HL-60/S4 treated with phorbol 12-myristate 13-acetate at 8.2 ng/mL for 4 days and 3 days (cell line): ENCODE measurements around the gene PDE11A.

ENCODE experiments used
- in situ Hi-C: fragments of 300-500 bp; cut with MboI; formaldehyde crosslinking; loops from 2 replicates; pipeline ENCODE4 v1.15.0; 2022; ENCODE audit warnings: low sequenced_read_pairs

Gene PDE11A

DNA sequence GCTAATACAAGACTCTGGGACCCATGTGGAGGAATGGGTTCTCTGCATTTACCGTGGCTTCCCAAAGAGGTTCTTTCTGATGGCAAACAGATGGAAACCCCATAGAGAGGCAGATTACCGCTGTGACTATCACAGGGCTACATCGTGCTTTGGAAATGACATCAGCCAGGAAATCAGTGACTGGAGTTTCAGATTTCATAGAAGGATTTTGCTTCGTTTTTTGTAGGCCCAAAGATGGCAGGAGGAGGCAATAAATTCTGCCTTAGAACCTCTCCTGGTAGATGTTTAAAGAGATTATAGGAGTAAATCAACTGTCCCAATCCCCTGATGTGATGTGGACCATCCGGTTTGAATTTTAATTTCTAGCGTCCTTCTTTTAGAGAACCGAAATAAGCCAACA, 465.9 kb downstream of the PDE11A start:
- in situ Hi-C loops = no loop called here

DNA sequence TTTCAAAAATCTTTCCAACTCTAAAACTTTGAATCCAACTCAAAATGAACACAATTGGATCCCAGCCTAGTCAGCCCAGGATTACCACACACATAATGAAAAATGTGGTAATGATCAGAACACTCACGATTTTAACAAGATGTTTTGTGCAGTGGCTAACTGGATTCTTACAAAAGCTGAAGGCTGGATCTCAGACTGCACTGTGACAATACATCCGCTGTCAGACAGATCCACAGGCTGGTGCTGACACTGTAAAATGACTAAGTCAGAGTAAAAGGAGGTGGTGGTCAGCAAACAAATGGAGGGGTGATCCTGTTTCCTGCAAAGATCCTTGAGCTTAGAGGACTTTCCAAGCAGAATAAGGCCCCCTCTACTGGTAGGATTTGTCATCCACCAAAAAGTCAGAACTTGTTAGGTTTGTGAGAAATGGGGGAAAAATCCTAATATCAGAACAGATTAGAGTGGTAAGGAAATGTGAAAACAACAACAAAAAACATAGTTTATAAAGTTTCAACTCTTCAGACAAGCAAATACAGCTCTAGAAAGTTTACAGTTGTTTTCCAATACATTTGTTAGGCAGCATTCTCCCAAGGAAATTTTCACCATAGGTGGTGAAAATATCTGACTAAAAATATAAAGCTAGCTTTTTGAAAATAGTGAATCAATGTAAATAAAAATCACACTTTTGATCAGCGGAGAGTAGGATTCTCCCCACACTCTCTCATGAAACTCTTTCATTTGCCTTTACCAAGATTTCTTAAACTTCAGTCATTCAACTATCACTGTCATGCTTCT, 468.1 kb downstream of the PDE11A start:
- in situ Hi-C loops = no loop called here

DNA sequence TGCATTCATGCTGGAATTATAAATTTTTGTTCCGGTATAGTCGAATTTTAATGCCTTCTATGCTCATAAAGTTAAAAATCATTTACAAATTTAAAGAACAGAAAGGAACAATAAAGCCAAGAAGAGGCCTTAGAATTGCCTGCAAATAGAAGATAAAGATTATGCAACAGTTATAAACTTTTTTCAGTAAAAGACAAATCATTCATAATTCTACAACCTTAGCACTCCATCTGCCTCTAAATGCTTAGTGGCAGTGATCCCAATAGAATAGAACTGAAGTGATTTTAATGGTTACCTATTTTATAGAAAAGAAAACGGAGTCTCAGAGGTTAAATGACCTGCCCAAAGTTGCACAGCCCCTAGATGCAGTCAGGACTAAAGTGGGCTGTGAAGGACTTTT, 468.8 kb downstream of the PDE11A start:
- in situ Hi-C loops = no loop called here

DNA sequence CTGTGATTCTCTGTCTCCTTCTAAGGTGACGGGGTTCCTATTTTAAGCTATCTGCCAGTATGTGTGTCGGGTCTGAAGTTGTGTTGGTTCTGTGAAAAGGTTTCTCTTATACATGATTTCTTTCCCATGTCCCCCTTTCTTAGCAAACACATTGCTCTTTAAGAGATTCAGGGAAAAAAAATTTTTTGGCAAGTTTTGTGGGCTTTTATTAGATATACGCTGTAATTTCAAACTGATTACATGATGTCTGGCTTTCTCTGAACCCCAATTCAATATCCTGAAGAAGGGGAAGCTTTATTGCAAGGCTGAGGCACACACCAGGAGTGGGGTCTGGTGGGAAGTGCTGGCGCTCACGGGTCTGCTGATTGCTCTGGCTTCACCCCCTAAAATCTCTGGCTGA, 469.4 kb downstream of the PDE11A start:
- in situ Hi-C loops = no loop called here

DNA sequence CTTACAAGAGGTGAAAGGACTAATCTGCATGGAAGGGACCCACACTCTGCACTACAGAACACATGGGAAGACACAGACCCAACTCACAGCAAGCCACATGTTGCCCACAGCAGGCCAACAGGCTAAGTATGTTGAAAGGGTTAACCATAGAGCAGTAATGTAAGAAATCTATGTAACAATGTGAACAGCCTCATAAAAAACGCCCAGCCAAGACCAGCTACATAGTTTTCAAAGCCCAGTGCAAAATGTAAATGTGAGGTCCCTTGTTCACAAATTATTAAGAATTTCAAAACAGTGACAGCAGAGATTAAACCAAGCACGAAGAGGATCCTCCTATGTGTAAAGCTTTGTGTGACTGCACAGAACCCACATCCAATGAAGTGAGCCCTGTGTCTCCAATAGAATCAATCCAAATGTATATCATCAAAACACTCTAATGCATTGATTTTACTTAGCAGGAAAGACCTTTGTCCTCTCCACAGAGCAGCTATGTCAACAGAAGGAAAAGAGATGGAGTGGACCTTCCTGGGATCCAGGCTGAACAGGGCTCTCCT, 469.9 kb downstream of the PDE11A start:
- in situ Hi-C loops = no loop called here

DNA sequence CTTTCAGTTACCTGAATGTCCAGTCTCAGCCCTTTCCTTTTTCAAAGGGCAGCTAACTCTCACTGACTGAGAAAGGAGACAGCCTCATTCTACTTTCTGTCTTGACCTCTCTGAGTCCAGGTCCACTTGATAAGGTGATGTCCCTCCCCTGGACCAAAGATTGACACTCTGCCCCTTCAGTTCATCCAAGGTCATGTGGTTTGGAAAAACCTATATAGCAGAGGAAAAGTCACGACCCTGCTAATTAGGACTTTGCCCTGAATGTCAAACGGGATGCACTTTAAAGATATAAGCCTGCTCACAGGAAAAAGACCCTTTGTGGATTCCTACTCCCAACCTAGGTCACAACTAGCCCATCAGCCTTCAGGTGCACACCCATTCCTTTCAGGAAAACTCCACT, 471.7 kb downstream of the PDE11A start:
- in situ Hi-C loops = no loop called here

DNA sequence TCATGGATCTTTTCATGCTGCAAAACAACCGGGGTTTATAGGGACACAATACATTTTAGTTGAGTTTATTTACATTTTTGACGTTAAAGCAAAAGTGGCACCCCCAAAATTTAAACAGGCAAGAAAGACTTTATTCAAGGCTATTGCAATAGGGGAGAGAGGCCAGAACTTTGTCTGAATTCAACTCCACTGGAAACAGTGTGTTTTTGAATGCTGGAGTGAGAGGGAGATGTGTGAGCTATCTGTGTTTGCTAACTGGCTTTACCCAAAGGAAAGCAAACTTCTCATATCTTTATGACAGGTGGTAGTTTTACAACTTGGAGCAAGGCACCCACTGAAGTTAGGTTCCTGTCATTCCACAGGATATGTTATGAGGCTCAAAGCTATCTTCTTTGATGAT, 472.6 kb downstream of the PDE11A start:
- in situ Hi-C loops = no loop called here

DNA sequence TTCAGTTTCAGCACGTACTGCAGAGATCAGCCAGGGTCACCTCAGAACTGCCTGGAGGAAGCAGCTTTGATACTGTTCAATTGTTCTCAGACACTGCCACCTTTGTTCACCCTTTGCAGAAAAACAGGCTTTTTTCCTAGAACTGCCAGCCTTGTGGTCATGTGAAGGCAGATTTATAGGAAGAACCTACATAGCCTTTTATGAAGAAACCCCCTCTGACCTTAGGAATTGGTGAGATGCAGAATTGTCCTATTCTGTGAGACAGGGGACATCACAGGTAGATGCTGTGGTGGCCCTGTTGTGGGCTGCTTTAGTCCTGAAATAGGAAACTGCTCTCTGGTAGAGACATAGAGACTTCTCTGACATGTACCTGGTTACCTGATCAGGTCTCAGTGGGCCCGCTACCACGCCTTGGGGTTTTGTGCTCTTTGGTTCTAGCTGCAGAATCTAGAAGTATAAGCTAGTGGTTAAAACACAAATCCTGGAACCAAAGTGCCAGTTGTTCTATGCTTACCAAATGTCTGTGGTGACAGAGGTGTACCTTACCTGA, 473.4 kb downstream of the PDE11A start:
- in situ Hi-C loops = no loop called here

DNA sequence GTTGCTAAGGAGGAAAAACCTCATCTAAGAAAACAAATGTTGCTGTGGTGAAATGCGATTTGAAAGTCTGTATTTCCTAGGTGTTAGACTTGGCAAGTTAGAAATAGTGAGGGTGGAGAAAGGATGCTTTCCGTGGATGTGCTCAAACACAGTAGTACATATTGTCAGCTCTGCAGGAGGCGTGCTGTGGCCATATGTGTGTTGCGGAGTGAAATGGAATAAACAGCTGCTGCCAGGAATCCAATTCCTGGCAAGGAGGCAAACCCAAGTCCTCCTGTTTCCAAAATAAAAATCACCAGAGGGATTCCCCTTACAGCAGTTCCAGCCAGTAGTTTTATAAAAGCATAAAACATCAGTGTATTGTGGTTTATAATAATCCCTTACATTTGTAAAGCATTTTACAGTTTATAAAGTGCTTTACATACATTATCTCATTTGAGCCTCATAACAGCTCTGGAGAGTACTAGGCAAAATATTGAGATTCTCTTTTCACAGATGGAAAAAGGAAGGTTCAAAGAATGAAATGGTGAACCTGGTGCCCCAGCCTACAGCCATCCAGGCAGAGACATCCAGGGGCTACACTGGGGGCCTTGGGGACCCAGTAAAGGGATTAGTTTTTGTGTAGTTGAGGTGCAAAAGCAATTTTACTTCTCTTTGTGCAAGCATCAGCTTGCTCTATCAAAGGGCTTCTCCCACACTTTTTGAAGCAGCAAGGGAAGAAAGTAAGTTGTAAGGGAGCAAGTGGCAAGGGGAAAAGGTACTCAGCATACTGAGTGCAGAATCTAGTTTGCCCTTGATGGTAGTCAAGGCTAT, 474.0 kb downstream of the PDE11A start:
- in situ Hi-C loops = no loop called here

DNA sequence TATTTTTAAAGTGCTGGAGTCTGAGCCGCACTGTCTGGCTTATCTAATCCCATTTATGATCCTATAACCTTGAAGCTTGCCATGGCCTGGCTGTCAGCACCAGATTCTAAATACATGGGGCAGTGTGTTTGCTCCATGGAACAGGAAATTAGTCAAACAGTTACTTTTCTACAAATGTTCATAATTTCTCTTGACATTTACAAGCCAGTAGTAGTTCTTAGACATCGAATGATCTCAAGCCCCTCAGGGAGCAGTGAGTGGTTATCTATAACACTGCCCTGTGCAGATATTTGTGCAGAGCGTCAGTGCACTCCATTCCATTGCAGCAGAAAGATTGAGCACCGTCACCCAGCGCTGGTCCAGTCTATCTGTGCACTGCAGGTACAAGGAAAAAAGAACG, 474.8 kb downstream of the PDE11A start:
- in situ Hi-C loops = no loop called here

DNA sequence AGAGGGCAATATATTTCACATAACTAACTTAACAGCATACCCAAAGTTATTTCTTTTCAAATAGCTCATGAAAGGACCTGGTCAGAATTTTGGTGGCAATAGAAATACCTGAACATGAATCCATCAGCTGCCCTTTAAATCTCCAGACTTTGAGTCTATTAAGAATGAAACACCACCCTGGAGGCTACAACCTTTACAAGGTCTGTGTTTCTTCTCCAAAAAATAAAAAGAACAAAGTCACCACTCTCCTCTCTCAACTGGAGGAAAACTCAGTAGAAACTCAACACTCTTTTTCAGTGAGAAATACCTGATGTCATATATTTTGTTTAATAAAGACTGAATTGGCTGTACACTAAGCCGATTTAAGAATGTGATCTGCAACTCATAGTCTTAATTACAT, 475.7 kb downstream of the PDE11A start:
- in situ Hi-C loops = no loop called here

DNA sequence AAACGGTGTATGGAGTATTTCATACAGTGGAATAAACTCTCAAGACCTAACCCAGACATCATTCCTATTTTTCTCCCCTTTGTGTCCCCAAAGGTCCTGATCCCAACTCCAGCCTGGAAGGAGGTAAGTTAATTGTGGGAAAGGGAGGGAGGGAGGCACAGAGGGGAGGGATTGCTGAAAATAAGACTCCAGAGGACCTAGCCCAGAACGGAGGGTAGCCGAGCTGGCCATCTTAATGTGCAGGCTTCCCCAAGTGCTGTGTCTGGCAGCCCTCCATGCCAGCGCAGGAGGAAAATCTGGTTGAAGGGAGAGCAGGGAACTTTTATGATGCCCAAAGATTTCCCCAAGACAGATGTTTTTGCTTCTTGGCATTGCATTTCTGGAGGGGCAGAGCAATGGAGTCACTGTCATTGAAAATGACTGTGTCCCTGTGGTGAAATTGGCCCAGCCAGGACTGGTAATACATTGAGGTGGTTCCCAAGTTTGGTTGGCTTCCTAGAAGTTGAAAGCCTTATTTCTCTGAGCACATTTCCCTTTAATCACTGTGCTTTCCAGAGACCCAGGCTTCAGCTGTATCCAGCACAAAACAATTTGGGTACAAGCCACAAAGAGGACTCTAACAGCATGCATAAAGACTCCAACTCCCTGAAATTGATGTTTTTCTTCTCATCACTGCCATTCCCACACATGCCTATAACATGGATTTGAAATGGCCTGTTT, 477.3 kb downstream of the PDE11A start:
- in situ Hi-C loops = no loop called here

DNA sequence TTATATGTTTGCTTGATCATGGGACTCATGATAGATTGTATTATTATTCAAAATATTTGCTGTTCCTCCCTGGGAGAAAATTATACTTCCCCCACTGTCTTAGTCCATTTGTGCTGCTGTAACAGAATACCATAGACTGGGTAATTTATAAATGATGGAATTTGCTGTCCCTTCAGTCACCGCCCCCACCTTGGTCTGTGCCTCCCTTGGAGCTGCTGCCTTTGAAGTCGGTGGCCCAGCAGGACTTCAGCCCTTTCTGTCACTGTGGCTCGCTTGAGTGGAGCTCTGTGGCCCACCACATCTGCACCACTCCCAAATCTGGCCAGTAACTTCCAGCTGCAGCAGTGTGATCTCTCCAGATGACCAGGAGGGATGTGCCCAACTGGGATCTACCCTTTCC, 479.2 kb downstream of the PDE11A start:
- in situ Hi-C loops = no loop called here

DNA sequence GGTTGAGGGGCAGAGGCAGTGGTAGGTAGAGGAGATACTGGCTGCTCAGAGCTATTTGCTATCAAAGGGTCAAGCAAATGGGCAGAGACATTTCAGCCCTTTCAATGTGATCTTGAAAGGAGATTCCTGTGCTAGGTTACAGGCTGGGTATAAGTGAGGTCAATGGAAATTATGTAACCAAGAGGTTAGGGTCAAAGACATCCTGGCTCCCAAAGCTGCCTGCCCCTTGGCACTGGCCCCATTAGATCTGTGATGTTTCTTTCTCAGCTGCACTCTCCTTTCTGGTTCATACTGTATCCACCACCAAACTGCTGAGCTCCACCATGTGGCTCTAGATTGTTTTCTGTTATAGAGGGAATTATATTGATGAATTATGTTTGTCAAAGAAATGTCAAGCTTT, 479.6 kb downstream of the PDE11A start:
- in situ Hi-C loops = no loop called here

DNA sequence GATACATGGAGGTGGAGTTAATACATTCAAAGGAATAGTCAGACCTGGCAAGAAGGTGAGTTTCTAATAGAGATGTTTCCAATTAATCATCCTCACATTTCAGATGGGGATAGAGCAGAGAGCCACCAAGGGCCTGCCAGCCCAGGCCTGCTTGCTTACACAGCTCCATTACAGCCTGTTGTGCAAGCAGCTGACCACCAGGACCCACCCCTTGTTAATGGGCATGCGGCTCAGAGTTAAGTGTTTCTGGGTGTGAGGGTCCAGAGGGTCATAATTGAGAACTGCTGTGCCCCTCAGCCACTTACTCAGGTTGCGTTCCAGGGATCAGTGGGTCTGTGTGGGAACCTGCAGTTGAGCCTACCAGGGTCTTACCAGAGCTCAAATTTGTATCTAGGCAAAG, 480.2 kb downstream of the PDE11A start:
- in situ Hi-C loops = no loop called here

DNA sequence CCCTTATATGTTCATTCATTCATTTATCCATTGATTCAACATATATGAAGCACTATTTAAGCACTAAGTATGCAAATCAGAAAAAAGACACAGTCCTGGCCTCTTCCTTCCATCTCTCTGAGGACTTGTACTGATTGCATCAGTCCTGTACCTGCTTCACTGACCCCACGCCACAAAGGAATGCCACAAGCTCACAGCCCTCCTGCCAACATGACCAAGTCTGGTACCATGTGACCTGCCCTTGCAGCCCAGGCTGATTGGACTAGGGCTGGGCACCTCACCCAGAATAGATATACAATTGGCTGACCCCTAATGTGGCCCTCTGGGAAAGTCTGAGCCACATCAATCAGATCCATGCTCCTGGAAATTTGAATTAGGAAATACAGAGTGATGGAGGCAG, 483.4 kb downstream of the PDE11A start:
- in situ Hi-C loops = no loop called here

DNA sequence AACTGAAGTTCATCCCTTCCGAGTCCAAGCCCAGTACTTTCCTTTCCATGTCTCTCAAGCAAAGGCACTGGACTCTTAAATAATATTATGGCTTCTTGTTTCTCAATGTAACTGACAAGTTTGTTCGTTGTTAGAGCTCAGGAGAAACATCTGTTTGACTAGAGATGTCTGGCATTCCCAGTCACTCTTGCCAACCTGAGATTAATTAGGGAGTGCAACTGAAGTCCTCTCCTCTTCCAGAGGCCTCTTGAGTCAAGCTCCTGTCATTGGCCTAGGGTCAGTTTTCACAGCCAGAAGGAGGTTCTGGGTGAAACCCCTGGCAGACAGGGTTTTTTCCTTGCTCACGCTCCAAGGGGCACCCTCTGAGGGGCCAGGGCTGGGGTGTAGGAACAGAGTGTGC, 483.9 kb downstream of the PDE11A start:
- in situ Hi-C loops = no loop called here

DNA sequence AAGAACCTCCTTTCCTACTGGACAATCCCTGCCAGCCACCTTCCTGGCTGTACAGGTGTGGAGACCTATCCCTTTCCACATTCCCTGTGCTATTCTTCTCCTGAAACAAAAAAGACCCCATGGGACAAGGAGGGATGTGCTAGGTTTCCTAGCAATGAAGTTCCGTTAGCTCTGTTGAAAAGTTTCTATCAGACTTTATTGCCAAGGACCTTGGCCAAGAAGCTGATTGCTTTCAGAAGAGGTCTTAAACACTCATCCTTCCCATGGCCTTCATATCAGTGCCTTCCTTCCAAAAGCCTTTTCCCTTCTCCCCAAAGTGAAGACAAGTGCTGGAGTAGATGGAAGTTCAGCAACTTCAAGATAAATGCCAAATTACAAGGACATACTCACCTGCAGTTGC, 485.2 kb downstream of the PDE11A start:
- in situ Hi-C loops = no loop called here

DNA sequence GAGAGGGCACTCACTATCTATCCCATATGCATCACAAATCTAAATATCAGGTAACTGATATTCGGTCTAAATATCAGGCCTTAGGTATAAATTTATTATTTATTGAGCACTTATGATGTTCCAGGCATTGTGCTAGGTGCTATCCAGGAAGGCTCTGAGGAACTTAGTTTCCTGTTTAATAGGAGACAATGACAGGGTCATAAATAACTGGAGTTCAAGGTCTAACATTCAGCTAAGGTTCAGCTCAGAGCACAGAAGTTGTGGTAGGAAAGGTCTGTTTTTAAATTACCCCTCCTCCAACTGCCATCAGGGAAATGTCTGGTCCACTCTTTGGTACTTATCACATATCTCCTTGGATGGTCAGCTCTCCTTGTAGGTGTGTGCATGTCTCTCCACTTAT, 486.4 kb downstream of the PDE11A start:
- in situ Hi-C loops = no loop called here

DNA sequence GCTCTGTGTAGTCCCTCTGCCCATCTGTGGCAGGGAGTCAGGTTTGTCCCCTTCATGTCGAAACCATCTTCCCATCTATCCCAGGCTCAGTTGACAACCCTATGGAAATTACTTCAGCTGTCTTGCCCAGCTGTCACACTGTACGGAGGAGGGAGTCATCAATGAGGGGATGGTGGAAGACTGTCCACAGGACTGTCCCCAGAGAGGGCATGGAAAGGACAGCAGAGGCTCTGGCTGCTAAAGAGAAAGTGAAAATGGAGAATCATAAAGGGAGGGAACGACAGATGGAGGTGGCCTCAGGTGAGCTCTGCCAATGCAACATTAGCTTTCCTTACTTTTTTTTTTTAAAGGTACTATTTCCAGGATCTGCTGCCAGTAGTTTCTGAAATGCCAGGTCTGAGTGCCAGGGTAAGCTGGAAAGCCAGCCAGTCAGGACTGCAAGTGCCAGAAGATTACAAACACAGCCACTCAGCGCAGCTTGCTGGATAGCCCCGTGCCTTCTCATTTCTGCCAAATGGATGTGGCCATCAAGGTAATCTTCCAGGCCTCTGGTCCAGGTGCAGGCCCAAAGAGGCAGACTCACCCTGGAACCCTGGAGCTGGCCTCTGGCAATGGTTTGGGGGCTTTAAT, 487.2 kb downstream of the PDE11A start:
- in situ Hi-C loops = no loop called here
